ENCODE results near the gene PARP6.

The PARP6 gene

GRCh38 chr15:72230197-72231065 lies 41.9 kb downstream of the PARP6 start:
- peak; percentile 83 for DNase-seq

DNA sequence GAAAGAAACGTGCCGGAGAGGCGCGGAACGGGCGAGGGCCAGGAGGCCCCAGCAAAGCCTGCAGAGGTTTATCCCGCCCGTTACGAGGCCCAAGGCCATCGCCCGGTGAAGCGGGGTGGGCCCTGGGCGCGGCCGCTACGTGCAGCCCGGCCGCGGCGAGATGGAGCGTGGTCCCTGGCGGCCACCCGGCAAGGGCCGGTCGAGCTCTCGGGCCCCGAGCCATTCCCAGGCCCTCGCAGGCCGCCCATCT lies 42.5 kb downstream of the PARP6 start:
- DNase-seq = no peak

DNA sequence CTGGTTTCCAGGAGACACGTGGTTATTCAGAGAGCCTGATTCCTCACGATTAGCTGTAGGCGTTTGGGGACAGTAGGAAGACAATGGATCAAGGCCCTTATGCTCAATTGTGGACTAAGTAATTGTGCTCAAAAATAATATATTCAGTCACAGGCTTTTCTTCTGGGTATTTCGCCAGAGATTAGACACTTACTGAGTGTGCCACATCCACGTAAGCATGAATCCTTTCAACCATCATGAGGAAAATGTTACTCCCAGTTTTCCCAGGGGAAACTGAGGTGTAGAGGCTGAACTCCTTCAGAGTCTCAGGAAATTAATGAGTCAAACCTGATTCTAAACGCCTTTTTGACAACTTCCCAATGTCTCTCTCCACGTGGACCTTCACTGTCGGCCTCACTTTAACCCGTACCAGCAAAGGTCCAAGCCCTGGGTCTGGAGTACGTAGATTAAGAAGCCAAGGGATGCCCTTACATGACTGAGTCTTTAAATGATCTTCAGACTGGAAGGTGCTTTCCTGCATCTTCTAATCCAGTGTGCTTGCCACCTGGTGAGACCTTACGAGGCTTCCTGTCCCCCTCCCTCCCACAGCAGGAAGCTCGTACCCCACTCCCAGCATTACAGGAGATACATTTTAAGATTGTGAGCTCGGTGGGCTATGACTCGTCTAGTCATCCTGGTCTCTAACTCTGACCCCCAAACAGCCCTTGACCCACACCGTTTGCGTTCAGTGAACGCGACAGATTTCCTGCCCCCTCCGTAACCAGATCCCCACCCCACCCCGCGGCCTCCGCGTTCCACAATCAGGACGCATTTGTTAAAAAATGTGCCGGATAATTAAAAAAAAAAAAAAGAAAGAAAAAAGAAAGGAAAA lies 43.0 kb downstream of the PARP6 start:
- no peak for DNase-seq

- no peak for DNase-seq
These were observed 44.6 kb downstream of the PARP6 start for GRCh38 chr15:72227720-72228119.

- DNase-seq = peak; percentile 56
These were observed 45.2 kb downstream of the PARP6 start for GRCh38 chr15:72227192-72227586.

DNA sequence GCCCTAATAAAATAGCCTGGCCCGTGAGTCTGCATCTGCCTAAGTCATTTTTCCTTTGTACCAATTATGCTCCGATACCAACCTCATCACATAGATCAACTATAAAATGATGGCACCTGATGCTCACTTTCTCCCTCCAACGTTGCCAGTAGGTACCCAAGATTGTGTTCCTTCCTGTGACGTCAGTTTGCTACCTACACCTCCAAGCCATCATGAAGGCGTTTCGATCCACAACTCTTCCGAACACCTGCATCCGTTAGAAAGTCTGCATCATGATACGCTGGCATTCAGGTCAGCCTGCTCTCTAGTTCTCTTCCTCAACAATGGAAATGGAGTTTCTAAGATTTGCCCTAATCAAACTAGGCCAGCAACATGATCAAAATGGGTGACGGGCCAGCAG lies 49.1 kb downstream of the PARP6 start:
- DNase-seq = no peak

GRCh38 chr15:72222393-72222792 lies 50.0 kb downstream of the PARP6 start:
- DNase-seq = no peak

DNA sequence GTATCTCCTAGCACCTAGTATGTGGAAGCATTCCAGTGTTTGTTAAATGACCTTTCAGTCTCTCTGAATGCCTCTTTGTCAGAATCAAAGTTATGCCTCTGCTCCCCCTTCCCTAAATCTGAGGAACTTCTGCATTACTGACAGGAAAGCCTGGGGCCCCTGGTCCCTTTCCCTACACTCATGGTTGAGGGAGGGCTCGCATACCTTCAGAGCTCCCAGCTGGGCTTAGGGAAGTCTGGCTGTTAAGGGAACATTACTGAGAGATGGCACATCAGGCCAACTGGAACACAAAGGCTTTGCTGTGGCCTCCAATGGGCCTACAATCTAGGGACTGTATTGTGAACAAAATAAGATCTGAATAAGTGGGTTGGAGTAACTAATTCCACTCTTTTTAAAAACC lies 51.7 kb downstream of the PARP6 start:
- no peak for DNase-seq

- no peak for DNase-seq
These were observed 55.1 kb downstream of the PARP6 start for GRCh38 chr15:72217216-72217615.

DNA sequence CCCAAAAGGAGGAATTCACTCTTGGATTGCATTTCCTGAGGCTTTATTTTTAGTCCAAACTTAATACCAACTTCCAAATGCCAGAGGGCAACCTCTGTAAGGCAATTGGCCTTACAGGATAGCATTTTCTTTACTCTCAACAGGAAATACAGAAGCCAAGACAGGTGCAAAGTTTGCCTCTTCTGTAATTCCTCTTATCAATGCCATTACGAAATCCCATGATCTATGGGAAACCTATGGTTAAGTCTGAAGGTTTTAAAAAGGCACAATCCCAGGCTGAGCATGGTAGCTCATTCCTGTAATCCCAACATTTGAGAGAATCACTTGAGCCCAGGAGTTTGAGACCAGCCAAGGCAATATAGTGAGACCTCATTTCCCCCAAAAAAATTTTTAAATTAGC lies 56.3 kb downstream of the PARP6 start:
- no peak for DNase-seq

GRCh38 chr15:72207558-72208085 lies 64.7 kb downstream of the PARP6 start:
- no peak for DNase-seq

GRCh38 chr15:72206677-72207000 lies 65.7 kb downstream of the PARP6 start:
- no peak for DNase-seq

GRCh38 chr15:72205896-72206676 lies 66.3 kb downstream of the PARP6 start:
- no peak for DNase-seq

GRCh38 chr15:72205273-72205672 lies 67.1 kb downstream of the PARP6 start:
- DNase-seq = no peak

DNA sequence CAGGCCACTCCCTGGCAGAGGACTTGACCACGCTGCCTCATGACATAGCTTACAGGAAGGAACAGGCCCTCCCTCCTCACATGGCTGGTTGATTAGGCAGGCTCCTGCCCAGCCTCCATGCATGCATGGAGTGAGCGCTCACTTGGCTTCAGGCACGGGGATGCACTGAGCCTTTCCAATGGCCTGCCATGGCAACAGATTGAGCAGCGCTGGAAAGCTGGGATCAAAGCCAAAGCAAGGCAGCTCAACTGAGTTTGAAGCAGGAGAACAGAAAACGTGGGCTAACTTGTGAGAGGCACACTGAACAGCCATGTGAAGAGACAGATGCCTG lies 68.9 kb downstream of the PARP6 start:
- peak; percentile 67 for DNase-seq

GRCh38 chr15:72202801-72203506 lies 69.4 kb downstream of the PARP6 start:
- no peak for DNase-seq

- DNase-seq = no peak
These were observed 70.1 kb downstream of the PARP6 start for GRCh38 chr15:72202302-72202701.

- no peak for DNase-seq
These were observed 70.9 kb downstream of the PARP6 start for GRCh38 chr15:72201391-72201921.

- DNase-seq = no peak
These were observed 71.7 kb downstream of the PARP6 start for GRCh38 chr15:72200395-72201237.

GRCh38 chr15:72199721-72200212 lies 72.6 kb downstream of the PARP6 start:
- DNase-seq = peak; percentile 30

- no peak for DNase-seq
These were observed 73.2 kb downstream of the PARP6 start for GRCh38 chr15:72199205-72199515.
